K562 (cell line): ENCODE data around the gene ISYNA1. TPM values are rescaled to one million over a fixed set of nuclear protein-coding genes. Genes with fewer than 3 reads are reported as not detected.
A peak's percentile ranks its signal among the peaks of the same experiment; 100 is the strongest.

Experiments used
- ATF3 ChIP-seq, 2 experiments: fragments of 450-650 bp in 1 of 2; sonication (generic) in 1 of 2; formaldehyde crosslinking in 1 of 2; IDR thresholded peaks in 1 of 2; conservative IDR thresholded peaks in 1 of 2; 2 replicates each; pipeline versions ENCODE4 v1.6.1 to v1.8.1; 2016 to 2023; ENCODE audit warnings: mild to moderate bottlenecking in 2 of 2, moderate library complexity in 2 of 2, inconsistent platforms in 1 of 2, missing genetic modification reagents in 1 of 2
- BACH1 ChIP-seq: fragments of 200-800 bp; sonication (Bioruptor generic); IDR thresholded peaks from 2 replicates; pipeline ENCODE4 v1.6.1; 2016; ENCODE audit warnings: missing genetic modification characterization, missing compliant biosample characterization
- CSDE1 ChIP-seq, 2 experiments: fragments of 450-650 bp; IDR thresholded peaks; 2 replicates each; pipeline ENCODE4 v1.6.1; 2016; ENCODE audit warnings: mild to moderate bottlenecking in 1 of 2
- ELF1 ChIP-seq: fragments of 200-800 bp; sonication (Bioruptor generic); IDR thresholded peaks from 2 replicates; pipeline ENCODE4 v1.6.1; 2016; ENCODE audit warnings: missing genetic modification characterization, missing compliant biosample characterization
- ETV1 ChIP-seq: fragments of 450-650 bp; conservative IDR thresholded peaks from 2 replicates; pipeline ENCODE4 v1.6.1; 2016; ENCODE audit warnings: missing genetic modification characterization, control low read depth, low read depth, missing compliant biosample characterization
- HDAC2 ChIP-seq: fragments of 450-650 bp; IDR thresholded peaks from 2 replicates; pipeline ENCODE4 v1.6.1; 2016; ENCODE audit warnings: mild to moderate bottlenecking
- MEIS2 ChIP-seq: fragments of 450-650 bp; IDR thresholded peaks from 2 replicates; pipeline ENCODE4 v1.6.1; 2014; ENCODE audit warnings: mild to moderate bottlenecking; ENCODE audit not compliant: partially characterized antibody
- MTA2 ChIP-seq: fragments of 450-650 bp; IDR thresholded peaks from 2 replicates; pipeline ENCODE4 v1.6.1; 2016; ENCODE audit warnings: low read depth
- NELFE ChIP-seq: IDR thresholded peaks from 2 replicates; pipeline ENCODE4 v1.6.1; 2011; ENCODE audit warnings: mild to moderate bottlenecking; ENCODE audit not compliant: insufficient read depth, insufficient read length
- NR2F6 ChIP-seq: fragments of 450-650 bp; formaldehyde crosslinking; IDR thresholded peaks from 2 replicates; pipeline ENCODE4 v1.4.0; 2020; ENCODE audit warnings: mild to moderate bottlenecking
- NUFIP1 ChIP-seq: fragments of 450-650 bp; IDR thresholded peaks from 2 replicates; pipeline ENCODE4 v1.6.1; 2018; ENCODE audit not compliant: partially characterized antibody
- PHTF2 ChIP-seq: fragments of 250-450 bp; sonication (Bioruptor Pico); IDR thresholded peaks from 2 replicates; pipeline ENCODE4 v1.5.0; 2021; ENCODE audit warnings: mild to moderate bottlenecking
- RNF2 ChIP-seq: sonication (generic); IDR thresholded peaks from 2 replicates; pipeline ENCODE4 v1.6.1; 2016
- SAFB2 ChIP-seq: fragments of 200-400 bp; formaldehyde crosslinking; IDR thresholded peaks from 2 replicates; pipeline ENCODE4 v1.6.1; 2018; ENCODE audit warnings: borderline replicate concordance, low read length, low read depth, moderate library complexity; ENCODE audit not compliant: severe bottlenecking
- SAP30 ChIP-seq: fragments of 200-600 bp; sonication (generic); IDR thresholded peaks from 2 replicates; pipeline ENCODE4 v1.6.1; 2012; ENCODE audit warnings: borderline replicate concordance, low read depth, mild to moderate bottlenecking, moderate library complexity, low read length, control low read depth, inconsistent platforms; ENCODE audit not compliant: insufficient read depth, poor library complexity, severe bottlenecking
- SETDB1 ChIP-seq: IDR thresholded peaks from one replicate; pipeline ENCODE4 v1.6.1; 2012; ENCODE audit warnings: low read length, control low read depth, inconsistent platforms
- SIX5 ChIP-seq, 2 experiments: IDR thresholded peaks; 2 replicates each; pipeline ENCODE4 v1.6.1; 2011; ENCODE audit warnings: low read length in 2 of 2, borderline replicate concordance in 1 of 2, low read depth in 1 of 2, mild to moderate bottlenecking in 1 of 2, moderate library complexity in 1 of 2; ENCODE audit not compliant: insufficient read depth in 1 of 2
- TAF15 ChIP-seq: fragments of 200-400 bp; formaldehyde crosslinking; IDR thresholded peaks from 2 replicates; pipeline ENCODE4 v1.6.1; 2017; ENCODE audit warnings: mild to moderate bottlenecking, low read depth, low read length, moderate library complexity
- TFE3 ChIP-seq: fragments of 450-650 bp; formaldehyde crosslinking; IDR thresholded peaks from 2 replicates; pipeline ENCODE4 v1.4.0; 2020; ENCODE audit warnings: mild to moderate bottlenecking, mixed read lengths
- ZNF174 ChIP-seq: fragments of 250-450 bp; sonication (Bioruptor Pico); IDR thresholded peaks from 2 replicates; pipeline ENCODE4 v1.4.0; 2020; ENCODE audit warnings: mild to moderate bottlenecking
- ZNF311 ChIP-seq: fragments of 250-450 bp; sonication (Bioruptor Pico); IDR thresholded peaks from 2 replicates; pipeline ENCODE4 v1.4.0; 2020; ENCODE audit warnings: mild to moderate bottlenecking, moderate library complexity
- ZNF79 ChIP-seq: fragments of 250-450 bp; sonication (Bioruptor Pico); IDR thresholded peaks from 2 replicates; pipeline ENCODE4 v1.4.0; 2020; ENCODE audit warnings: low read depth, mild to moderate bottlenecking, moderate library complexity
- ZZZ3 ChIP-seq: fragments of 450-650 bp; IDR thresholded peaks from 2 replicates; pipeline ENCODE4 v1.6.1; 2016; ENCODE audit warnings: antibody characterized with exemption, mild to moderate bottlenecking, moderate library complexity
- polyA plus RNA-seq, 8 experiments: library from polyadenylated mRNA; depleted of rRNA in 4 of 8; stranded (reverse) in 5 of 8; unstranded in 3 of 8; fragments of >200 nt; fragmentation: Nextera tagmentation in 2 of 8; fragmentation: Illumina TruSeq in 1 of 8; extraction: Ambion mirVana in 2 of 8; extraction: Trizol in 1 of 8; gene quantifications; 2 replicates each; pipeline versions ENCODE4 v1.2.1 to v1.2.3, GENCODE V29; 2011 to 2014; ENCODE audit warnings: inconsistent platforms in 1 of 8, missing spikeins in 1 of 8
- total RNA-seq, 7 experiments: library from RNA; depleted of rRNA in 6 of 7; stranded (reverse); fragments of >200 nt in 6 of 7; fragmentation: Illumina TruSeq in 2 of 7; extraction: Trizol in 2 of 7; gene quantifications; 2 replicates each; pipeline versions ENCODE4 v1.2.1 to v1.2.3, GENCODE V29; 2011 to 2021; ENCODE audit warnings: low replicate concordance in 1 of 7
- TF ChIP-seq, protein P1 (sequence below), 3 experiments: IDR thresholded peaks in 2 of 3; conservative IDR thresholded peaks in 1 of 3; 2 replicates each; pipeline ENCODE4 v1.5.1; 2011 to 2012; ENCODE audit warnings: low read length in 3 of 3, mild to moderate bottlenecking in 3 of 3, control low read depth in 2 of 3, improper control_type of control experiment in 1 of 3, inconsistent platforms in 1 of 3, low read depth in 1 of 3, mixed read lengths in 1 of 3, moderate library complexity in 1 of 3; ENCODE audit not compliant: insufficient read depth in 2 of 3

The ISYNA1 gene
- total and polyA plus RNA-seq, 9 of the 15 experiments (the other 6 are each of a cell fraction or from before 2014, with no cell fraction given) = 21.8 to 460 (median 93.2) TPM

DNA sequence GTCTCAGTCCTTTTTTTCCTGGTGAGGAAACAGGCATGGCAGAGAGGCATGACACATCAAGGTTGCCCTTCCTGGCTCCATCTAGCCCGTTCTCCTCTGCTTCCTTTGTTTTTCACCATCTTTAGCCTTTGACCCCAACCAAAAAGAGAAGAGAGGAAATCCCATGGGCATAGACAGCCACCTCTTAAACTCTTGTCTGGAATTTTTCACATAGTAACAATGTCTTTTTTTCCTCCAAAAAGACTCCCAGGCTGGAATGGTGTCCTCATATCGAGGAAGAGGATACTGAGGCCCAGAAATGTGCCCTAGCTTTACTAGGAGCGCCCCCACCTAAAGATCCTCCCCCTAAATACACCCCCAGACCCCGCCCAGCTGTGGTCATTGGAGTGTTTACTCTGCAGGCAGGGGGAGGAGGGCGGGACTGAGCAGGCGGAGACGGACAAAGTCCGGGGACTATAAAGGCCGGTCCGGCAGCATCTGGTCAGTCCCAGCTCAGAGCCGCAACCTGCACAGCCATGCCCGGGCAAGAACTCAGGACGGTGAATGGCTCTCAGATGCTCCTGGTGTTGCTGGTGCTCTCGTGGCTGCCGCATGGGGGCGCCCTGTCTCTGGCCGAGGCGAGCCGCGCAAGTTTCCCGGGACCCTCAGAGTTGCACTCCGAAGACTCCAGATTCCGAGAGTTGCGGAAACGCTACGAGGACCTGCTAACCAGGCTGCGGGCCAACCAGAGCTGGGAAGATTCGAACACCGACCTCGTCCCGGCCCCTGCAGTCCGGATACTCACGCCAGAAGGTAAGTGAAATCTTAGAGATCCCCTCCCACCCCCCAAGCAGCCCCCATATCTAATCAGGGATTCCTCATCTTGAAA is 52.0 kb downstream of the ISYNA1 start, which contains the start of gene GDF15 (continued):
- TF ChIP-seq TFE3 (CRISPR knock-in tag) (no peak), NR2F6 (CRISPR knock-in tag) (no peak), NUFIP1 (no peak), HDAC2 (no peak; the same call in 1 of the 2 replicates), SIX5 (IDR thresholded peaks at IDR 0.05; ENCODE audit: borderline replicate concordance in 1 of 2, insufficient read depth in 1 of 2, low read depth in 1 of 2, low read length in 2 of 2) (no peak), ZZZ3 (no peak), SAP30 (no peak), PHTF2 (CRISPR knock-in tag) (no peak), MTA2 (no peak), CSDE1 (IDR thresholded peaks at IDR 0.05) (no peak; a peak in 1 of 4 replicates), SAFB2 (no peak), RNF2 (peak; percentile 94), ZNF174 (CRISPR knock-in tag) (no peak), NELFE (peak; percentile 83), BACH1 (tag) (peak; percentile 68; the same call in 1 of the 2 replicates), ZNF311 (CRISPR knock-in tag) (no peak; the same call in 1 of the 2 replicates), TAF15 (no peak), MEIS2 (no peak), SETDB1 (no peak), ETV1 (tag) (peak; percentile 36; the same call in 1 of the 2 replicates), ELF1 (no peak), ATF3 (IDR thresholded peaks at IDR 0.05) (no peak), ATF3 (CRISPR knock-in tag; conservative IDR thresholded peaks at IDR 0.05) (no peak), ZNF79 (CRISPR knock-in tag) (no peak)
- TF ChIP-seq, protein P1, sequence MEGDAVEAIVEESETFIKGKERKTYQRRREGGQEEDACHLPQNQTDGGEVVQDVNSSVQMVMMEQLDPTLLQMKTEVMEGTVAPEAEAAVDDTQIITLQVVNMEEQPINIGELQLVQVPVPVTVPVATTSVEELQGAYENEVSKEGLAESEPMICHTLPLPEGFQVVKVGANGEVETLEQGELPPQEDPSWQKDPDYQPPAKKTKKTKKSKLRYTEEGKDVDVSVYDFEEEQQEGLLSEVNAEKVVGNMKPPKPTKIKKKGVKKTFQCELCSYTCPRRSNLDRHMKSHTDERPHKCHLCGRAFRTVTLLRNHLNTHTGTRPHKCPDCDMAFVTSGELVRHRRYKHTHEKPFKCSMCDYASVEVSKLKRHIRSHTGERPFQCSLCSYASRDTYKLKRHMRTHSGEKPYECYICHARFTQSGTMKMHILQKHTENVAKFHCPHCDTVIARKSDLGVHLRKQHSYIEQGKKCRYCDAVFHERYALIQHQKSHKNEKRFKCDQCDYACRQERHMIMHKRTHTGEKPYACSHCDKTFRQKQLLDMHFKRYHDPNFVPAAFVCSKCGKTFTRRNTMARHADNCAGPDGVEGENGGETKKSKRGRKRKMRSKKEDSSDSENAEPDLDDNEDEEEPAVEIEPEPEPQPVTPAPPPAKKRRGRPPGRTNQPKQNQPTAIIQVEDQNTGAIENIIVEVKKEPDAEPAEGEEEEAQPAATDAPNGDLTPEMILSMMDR (IDR thresholded peaks at IDR 0.05 in 2 of 3, conservative IDR thresholded peaks at IDR 0.05 in 1 of 3; ENCODE audit: insufficient read depth in 2 of 3, low read depth in 1 of 3, low read length in 3 of 3) = peak; percentile 90 to 93 (median 92)
